B cell (primary cell): ENCODE measurements around the gene DRC7. TPM values are rescaled to one million over a fixed set of nuclear protein-coding genes. Genes with fewer than 3 reads are reported as not detected.
"Not testable (repeated sequence)": the region's sequence is repeated elsewhere in the genome, so short reads cannot be mapped to it uniquely, and the experiment has no call there.

ENCODE experiments used
- ATAC-seq: fragments of 200-7000 bp; cut with Tn5 transposase; one replicate; pipeline ENCODE4 v1.10.0; 2021; ENCODE audit warnings: low read depth, mild to moderate bottlenecking, moderate number of reproducible peaks, moderate library complexity
- CTCF ChIA-PET: fragments of 350-600 bp; sonication (Branson Sonifier 250); formaldehyde crosslinking; loops from one replicate; lab custom pipeline; 2021; ENCODE audit warnings: antibody characterized with exemption, inconsistent platforms; lab: Charles Lee
- POLR2A ChIA-PET: fragments of 350-600 bp; sonication (Branson Sonifier 250); formaldehyde crosslinking; loops from one replicate; lab custom pipeline; 2021; ENCODE audit warnings: antibody characterized with exemption; lab: Charles Lee
- DNase-seq: peaks from one replicate; pipeline ENCODE4 v3.0.0; 2013
- H2AFZ ChIP-seq: 2 replicates; pipeline ENCODE4 v1.6.1; 2012; ENCODE audit warnings: mild to moderate bottlenecking, low read depth, low read length; ENCODE audit not compliant: insufficient read depth, poor library complexity, severe bottlenecking
- H3K27ac ChIP-seq, 2 donors: 1 replicate in 1 of 2; 2 replicates in 1 of 2; pipeline ENCODE4 v1.5.1; 2012 to 2013; ENCODE audit warnings: low read length in 2 of 2, mild to moderate bottlenecking in 2 of 2, moderate library complexity in 1 of 2
- H3K27me3 ChIP-seq, 4 experiments: fragments of 200-600 bp in 1 of 4; sonication (generic) in 1 of 4; replicated peaks in 1 of 4; 1 replicate in 2 of 4; 2 replicates in 2 of 4; pipeline versions ENCODE4 v1.6.1 to v1.7.0; 2013 to 2016; ENCODE audit warnings: low read length in 3 of 4, mild to moderate bottlenecking in 2 of 4, mixed read lengths in 1 of 4, moderate library complexity in 1 of 4; ENCODE audit not compliant: insufficient read depth in 4 of 4, control insufficient read depth in 3 of 4; ENCODE audit errors: control extremely low read depth in 1 of 4
- H3K36me3 ChIP-seq, 2 experiments: replicated peaks in 1 of 2; 1 replicate in 1 of 2; 2 replicates in 1 of 2; pipeline versions ENCODE4 v1.6.1 to v1.7.1; 2013; ENCODE audit warnings: low read length in 1 of 2; ENCODE audit not compliant: insufficient read depth in 2 of 2, control insufficient read depth in 1 of 2; ENCODE audit errors: control extremely low read depth in 1 of 2, extremely low read depth in 1 of 2
- H3K4me1 ChIP-seq, 2 donors: fragments of 200-600 bp in 1 of 2; sonication (generic) in 1 of 2; 1 replicate in 1 of 2; 2 replicates in 1 of 2; pipeline versions ENCODE4 v1.5.1 to v1.6.1; 2013 to 2017; ENCODE audit warnings: low read length in 2 of 2; ENCODE audit not compliant: control insufficient read depth in 2 of 2, insufficient read depth in 2 of 2
- H3K4me2 ChIP-seq: replicated peaks from 2 replicates; pipeline ENCODE3; 2012; ENCODE audit warnings: mild to moderate bottlenecking, low read depth, low read length; ENCODE audit not compliant: poor library complexity, severe bottlenecking
- H3K4me3 ChIP-seq, 5 experiments: fragments of 200-600 bp in 1 of 5; sonication (generic) in 1 of 5; 1 replicate in 3 of 5; 2 replicates in 2 of 5; pipeline versions ENCODE4 v1.5.1 to v1.7.0; 2011 to 2016; ENCODE audit warnings: low read length in 4 of 5, mild to moderate bottlenecking in 4 of 5, low read depth in 2 of 5, control low read depth in 1 of 5, moderate library complexity in 1 of 5; ENCODE audit not compliant: insufficient read depth in 1 of 5; ENCODE audit errors: control extremely low read depth in 1 of 5, extremely low read depth in 1 of 5
- H3K79me2 ChIP-seq: fragments of 200-600 bp; sonication (generic); one replicate; pipeline ENCODE4 v1.6.0; 2016; ENCODE audit warnings: low read length; ENCODE audit not compliant: control insufficient read depth, insufficient read depth
- H3K9ac ChIP-seq: fragments of 200-600 bp; sonication (generic); 2 replicates; pipeline ENCODE4 v1.6.1; 2017; ENCODE audit warnings: mild to moderate bottlenecking, low read length, moderate library complexity
- H3K9me3 ChIP-seq, 3 donors: one replicate each; pipeline versions ENCODE4 v1.6.1 to v1.7.1; 2013; ENCODE audit warnings: low read length in 2 of 3; ENCODE audit not compliant: control insufficient read depth in 2 of 3, insufficient read depth in 1 of 3; ENCODE audit errors: control extremely low read depth in 1 of 3
- H4K20me1 ChIP-seq: 2 replicates; pipeline ENCODE4 v1.6.0; 2012; ENCODE audit warnings: mild to moderate bottlenecking, low read length; ENCODE audit not compliant: insufficient read depth, control insufficient read depth, poor library complexity, severe bottlenecking
- H3K27ac Mint-ChIP-seq: one replicate; pipeline ENCODE4 v1.8.0; 2021; ENCODE audit warnings: mixed read lengths
- H3K27me3 Mint-ChIP-seq: one replicate; pipeline ENCODE4 v1.8.0; 2021; ENCODE audit warnings: mixed read lengths
- H3K4me1 Mint-ChIP-seq: one replicate; pipeline ENCODE4 v1.8.0; 2021; ENCODE audit warnings: mixed read lengths
- H3K4me3 Mint-ChIP-seq: one replicate; pipeline ENCODE4 v1.8.0; 2021; ENCODE audit warnings: mixed read lengths
- H3K9me3 Mint-ChIP-seq: one replicate; pipeline ENCODE4 v1.8.0; 2022; ENCODE audit warnings: mixed read lengths; ENCODE audit not compliant: insufficient read depth
- EZH2 ChIP-seq: IDR thresholded peaks from 2 replicates; pipeline ENCODE4 v1.6.1; 2012; ENCODE audit warnings: borderline replicate concordance, low read depth, mild to moderate bottlenecking, moderate library complexity, low read length; ENCODE audit not compliant: insufficient read depth, poor library complexity, severe bottlenecking
- WGBS: methylation state at CpG from one replicate; pipeline ENCODE4 v1.1.5; 2013; ENCODE audit warnings: missing lambda C conversion rate; ENCODE audit not compliant: insufficient coverage; 5-methylcytosine and 5-hydroxymethylcytosine counted together
- intact Hi-C: fragments of 100-400 bp; cut with micrococcal nuclease; formaldehyde crosslinking; loops from one replicate; pipeline ENCODE4 v1.10.0; 2022
- polyA plus RNA-seq: library from polyadenylated mRNA; depleted of rRNA; stranded (reverse); fragments of >200 nt; gene quantifications from 2 replicates; pipeline ENCODE4 v1.2.3, GENCODE V29; 2012
- total RNA-seq, 2 donors: library from RNA; stranded (reverse); fragments of 120-200 nt in 1 of 2; gene quantifications; 1 replicate in 1 of 2; 2 replicates in 1 of 2; pipeline versions ENCODE4 v1.2.3 to v1.2.4, GENCODE V29; 2013 to 2022
- TF ChIP-seq, protein P1 (sequence below): fragments of 200-600 bp; IDR thresholded peaks from one replicate; pipeline ENCODE4 v1.8.0; 2022; ENCODE audit warnings: antibody characterized with exemption, mild to moderate bottlenecking

DRC7 gene
- total and polyA plus RNA-seq, 2 donors (not counting 1 experiment from before 2014, with no cell fraction given), result 0.12 to 0.22 TPM

- Histone ChIP-seq H3K27ac (no peak overlapping the region), H3K4me2 (no peak overlapping the region), H3K9me3 (peaks cover 0 to 4% (median 0%) of the 10 kb centered on the region in 3 donors), H2AFZ (no peak overlapping the region), H3K27me3 (no peaks in the 10 kb centered on the region), H3K9ac (no peak overlapping the region), H3K79me2 (no peaks in the 10 kb centered on the region), H4K20me1 (no peaks in the 10 kb centered on the region), H3K4me1 (peaks cover 0 to 8% of the 10 kb centered on the region in 2 donors), H3K36me3 (no peaks in the 10 kb centered on the region), H3K4me3 (no peak overlapping the region)
- ChIA-PET POLR2A (no interaction called here), CTCF (no interaction called here)
- Mint-ChIP-seq H3K4me1 (peaks cover 9% of the 10 kb centered on the region), H3K27me3 (no peaks in the 10 kb centered on the region), H3K4me3 (no peak overlapping the region), H3K9me3 (no peaks in the 10 kb centered on the region), H3K27ac (no peak overlapping the region)
- DNase-seq (no peak), ATAC-seq (no peak)
- intact Hi-C loops, result loop anchor here (10.0 kb wide), 1 partner anchor 154 kb away; no protein-coding TSS in a partner anchor
- TF ChIP-seq, protein P1, sequence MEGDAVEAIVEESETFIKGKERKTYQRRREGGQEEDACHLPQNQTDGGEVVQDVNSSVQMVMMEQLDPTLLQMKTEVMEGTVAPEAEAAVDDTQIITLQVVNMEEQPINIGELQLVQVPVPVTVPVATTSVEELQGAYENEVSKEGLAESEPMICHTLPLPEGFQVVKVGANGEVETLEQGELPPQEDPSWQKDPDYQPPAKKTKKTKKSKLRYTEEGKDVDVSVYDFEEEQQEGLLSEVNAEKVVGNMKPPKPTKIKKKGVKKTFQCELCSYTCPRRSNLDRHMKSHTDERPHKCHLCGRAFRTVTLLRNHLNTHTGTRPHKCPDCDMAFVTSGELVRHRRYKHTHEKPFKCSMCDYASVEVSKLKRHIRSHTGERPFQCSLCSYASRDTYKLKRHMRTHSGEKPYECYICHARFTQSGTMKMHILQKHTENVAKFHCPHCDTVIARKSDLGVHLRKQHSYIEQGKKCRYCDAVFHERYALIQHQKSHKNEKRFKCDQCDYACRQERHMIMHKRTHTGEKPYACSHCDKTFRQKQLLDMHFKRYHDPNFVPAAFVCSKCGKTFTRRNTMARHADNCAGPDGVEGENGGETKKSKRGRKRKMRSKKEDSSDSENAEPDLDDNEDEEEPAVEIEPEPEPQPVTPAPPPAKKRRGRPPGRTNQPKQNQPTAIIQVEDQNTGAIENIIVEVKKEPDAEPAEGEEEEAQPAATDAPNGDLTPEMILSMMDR, result no peak
- no peak for TF ChIP-seq EZH2
- WGBS, result 100% methylated on average over 1 of the region's 1 CpG
Observed at GRCh38 chr16:57729182-57729484, 34.5 kb downstream of the DRC7 start.

DNA sequence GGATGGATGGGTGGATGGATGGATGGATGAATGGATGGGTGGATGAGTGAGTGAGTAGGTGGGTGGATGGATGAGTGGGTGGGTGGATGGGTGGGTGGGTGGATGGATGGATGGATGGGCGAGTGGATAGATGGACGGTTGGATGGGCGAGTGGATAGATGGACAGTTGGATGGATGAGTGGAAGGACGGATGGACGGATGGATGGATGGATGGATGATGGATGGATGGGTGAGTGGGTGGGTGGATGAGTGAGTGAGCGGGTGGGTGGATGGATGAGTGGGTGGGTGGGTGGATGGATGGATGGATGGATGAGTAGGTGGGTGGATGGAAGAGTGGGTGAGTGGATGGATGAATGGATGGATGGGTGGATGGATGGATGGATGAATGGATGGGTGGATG lies 35.2 kb downstream of the DRC7 start:
- H2AFZ ChIP-seq, POLR2A ChIA-PET, H4K20me1 ChIP-seq, DNase-seq, H3K4me3 Mint-ChIP-seq, H3K79me2 ChIP-seq, H3K9ac ChIP-seq, H3K27me3 ChIP-seq, H3K9me3 ChIP-seq, H3K36me3 ChIP-seq, CTCF ChIA-PET, H3K9me3 Mint-ChIP-seq, H3K27me3 Mint-ChIP-seq, H3K27ac Mint-ChIP-seq, H3K27ac ChIP-seq, H3K4me2 ChIP-seq, H3K4me3 ChIP-seq, ATAC-seq: not testable (repeated sequence)
- intact Hi-C loops, result loop anchor here (10.0 kb wide), 1 partner anchor 155 kb away; no protein-coding TSS in a partner anchor
- 94% methylated on average over 6 of the region's 6 CpGs for WGBS
- H3K4me1 Mint-ChIP-seq, result peaks cover 13% of the 10 kb centered on the region
- H3K4me1 ChIP-seq, result peaks cover 5 to 14% of the 10 kb centered on the region in 2 donors
